IPS-20b (cell line): Measurements from ENCODE around the gene ZNF536.
A peak's percentile ranks its signal among the peaks of the same experiment; 100 is the strongest.

Source experiments
- H3K27ac ChIP-seq: one replicate; pipeline ENCODE4 v1.5.1; 2013; ENCODE audit warnings: low read length
- H3K27me3 ChIP-seq: 2 replicates; pipeline ENCODE4 v1.6.1; 2013; ENCODE audit warnings: mild to moderate bottlenecking, low read length, inconsistent platforms; ENCODE audit not compliant: insufficient read depth
- H3K36me3 ChIP-seq: 2 replicates; pipeline ENCODE4 v1.6.1; 2013; ENCODE audit warnings: low read depth, mild to moderate bottlenecking, inconsistent platforms, low read length, moderate library complexity; ENCODE audit not compliant: insufficient read depth
- H3K4me1 ChIP-seq: 2 replicates; pipeline ENCODE4 v1.6.1; 2013; ENCODE audit warnings: mild to moderate bottlenecking, control low read depth, inconsistent platforms, low read length, moderate library complexity; ENCODE audit not compliant: insufficient read depth
- H3K4me3 ChIP-seq: 2 replicates; pipeline ENCODE4 v1.5.1; 2013; ENCODE audit warnings: mild to moderate bottlenecking, low read length, inconsistent platforms
- H3K9ac ChIP-seq: 2 replicates; pipeline ENCODE4 v1.6.1; 2013; ENCODE audit warnings: low read depth, mild to moderate bottlenecking, inconsistent platforms, low read length, moderate library complexity
- H3K9me3 ChIP-seq: 2 replicates; pipeline ENCODE4 v1.6.1; 2013; ENCODE audit warnings: mild to moderate bottlenecking, low read depth, low read length, inconsistent platforms; ENCODE audit not compliant: insufficient read depth

The ZNF536 gene

DNA sequence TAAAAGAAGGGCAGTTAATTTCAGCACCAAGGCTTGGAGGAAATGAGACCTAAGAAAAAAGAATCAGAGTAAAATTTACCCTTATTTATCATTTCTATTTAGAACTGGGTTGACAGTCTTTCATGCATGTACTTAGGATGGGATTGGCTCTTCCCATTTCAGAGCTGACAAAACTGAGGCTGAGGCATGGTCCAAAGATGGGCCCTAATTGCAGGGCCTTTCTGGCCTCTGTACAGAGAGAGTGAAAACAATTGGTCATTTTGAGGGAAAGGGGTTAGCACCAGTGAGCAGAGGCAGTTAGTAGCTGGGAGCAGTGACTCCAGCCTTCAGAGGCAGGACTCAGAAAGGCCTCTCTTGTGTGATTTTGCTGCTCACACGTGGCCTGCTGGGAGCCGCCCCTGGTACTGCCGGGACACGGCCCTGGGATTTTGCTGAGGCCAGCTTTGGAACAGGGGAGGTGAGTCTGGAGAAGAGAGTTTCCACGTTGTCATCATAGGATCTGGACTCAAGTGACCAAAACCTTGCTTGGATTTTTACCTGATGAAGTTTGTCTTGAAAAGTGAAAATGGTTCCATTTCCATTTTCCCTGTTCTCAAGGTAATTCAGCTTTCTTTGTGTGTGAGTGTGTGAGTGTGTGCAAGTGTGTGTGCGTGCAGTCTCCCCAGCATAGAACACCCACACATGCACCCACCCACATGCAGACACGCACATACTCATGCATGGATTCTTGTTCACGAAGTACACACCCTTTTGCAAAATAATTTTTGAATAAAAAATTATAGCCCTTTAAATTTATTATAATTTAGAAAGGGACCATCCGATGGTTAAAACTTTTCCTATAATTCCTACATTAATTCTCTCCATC is at the start of gene ZNF536:
TSS of gene ZNF536 (plus strand) at position 425 of the 865 bp plus-strand sequence. CDS start 71,179 bp downstream, outside the sequence.
- Histone ChIP-seq H3K9ac (peak within 1 kb of the TSS; percentile 43; the same call in 1 of the 2 replicates), H3K4me1 (peaks cover 14% of the 10 kb centered on the region; the same call in 1 of the 2 replicates), H3K27me3 (peaks cover 64% of the 10 kb centered on the region), H3K27ac (peak within 1 kb of the TSS; percentile 43), H3K36me3 (no peaks in the 10 kb centered on the region), H3K9me3 (no peaks in the 10 kb centered on the region), H3K4me3 (peak within 1 kb of the TSS; percentile 63; the same call in 1 of the 2 replicates)

DNA sequence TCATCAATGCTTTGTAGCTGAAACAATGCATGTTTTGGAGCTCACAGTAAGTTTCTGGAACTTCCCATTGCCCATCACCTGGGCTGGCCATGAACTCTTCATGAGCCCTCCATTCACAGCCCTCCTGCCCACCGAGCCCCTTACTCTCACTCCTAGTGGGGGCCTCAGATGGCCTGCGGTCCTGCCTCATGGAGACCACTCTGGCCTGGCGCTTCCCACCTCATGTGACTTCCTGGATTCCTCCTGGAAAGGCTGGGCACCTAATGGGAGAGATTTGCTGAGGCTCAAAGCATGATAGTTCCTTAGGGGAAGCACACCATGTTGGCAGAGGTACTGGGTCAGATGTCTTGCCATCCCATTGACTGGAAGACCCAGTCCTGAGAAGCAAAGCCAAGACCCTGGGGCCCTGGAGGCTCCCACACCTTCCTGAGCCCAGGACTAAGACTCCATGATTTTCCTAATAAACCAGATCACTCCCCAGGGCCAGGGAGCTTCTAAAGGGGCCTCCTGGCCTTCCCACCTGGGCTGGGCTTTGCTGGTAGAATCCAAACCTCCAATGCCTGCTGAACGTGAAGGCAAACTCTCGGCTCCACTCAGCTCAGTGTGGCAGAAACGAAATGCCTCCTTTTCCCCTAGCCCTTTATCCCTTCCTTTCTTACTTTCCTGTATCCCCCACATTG is 49.4 kb upstream of the ZNF536 start:
- Histone ChIP-seq H3K9ac (no peak overlapping the region), H3K36me3 (no peaks in the 10 kb centered on the region), H3K27ac (no peak overlapping the region), H3K4me3 (no peak overlapping the region), H3K9me3 (no peaks in the 10 kb centered on the region), H3K4me1 (no peaks in the 10 kb centered on the region), H3K27me3 (no peaks in the 10 kb centered on the region)

DNA sequence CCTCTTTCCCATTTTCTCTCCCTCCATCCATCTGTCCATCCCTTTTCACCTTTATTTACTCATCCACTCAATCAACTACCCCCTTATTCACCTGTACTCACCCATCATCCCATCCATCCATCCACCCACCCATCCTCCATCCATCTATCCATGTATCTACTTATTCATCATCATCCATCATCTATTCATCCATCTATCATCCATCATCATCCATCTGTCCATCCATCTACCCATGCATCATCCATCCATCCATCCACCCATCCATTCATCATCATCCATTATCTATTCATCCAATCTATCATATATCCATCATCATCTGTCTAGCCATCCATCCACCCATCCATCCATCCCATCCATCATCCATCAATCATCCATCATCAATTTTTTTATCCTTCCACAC is 48.3 kb upstream of the ZNF536 start:
- Histone ChIP-seq H3K9me3 (no peaks in the 10 kb centered on the region), H3K4me1 (no peaks in the 10 kb centered on the region)

DNA sequence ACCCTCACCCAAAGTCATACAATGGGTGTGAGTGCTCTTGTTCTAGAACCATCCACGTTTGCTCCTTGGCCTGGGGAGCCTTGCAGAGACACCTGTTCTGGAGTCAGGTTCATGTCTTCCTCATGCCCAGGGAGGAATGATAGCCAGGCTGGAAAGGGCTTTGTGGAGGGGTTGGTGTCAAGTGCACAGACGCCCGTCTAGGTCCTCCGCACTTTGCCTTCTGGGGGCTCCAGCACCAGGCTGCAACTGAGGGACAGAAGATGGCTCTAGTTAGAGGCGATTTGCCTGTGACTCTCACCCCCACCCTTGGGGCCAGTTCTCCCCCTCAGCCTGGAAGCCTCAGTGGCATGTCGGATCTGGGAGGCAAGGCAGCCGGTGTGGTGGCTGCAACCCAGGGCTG is 47.2 kb upstream of the ZNF536 start:
- no peak overlapping the region for H3K9ac ChIP-seq
- H3K4me3 ChIP-seq: no peak overlapping the region
- no peaks in the 10 kb centered on the region for H3K36me3 ChIP-seq
- no peaks in the 10 kb centered on the region for H3K4me1 ChIP-seq
- H3K27ac ChIP-seq: no peak overlapping the region
- H3K27me3 ChIP-seq: no peaks in the 10 kb centered on the region
- no peaks in the 10 kb centered on the region for H3K9me3 ChIP-seq

More for the DNA sequence above, 48.3 kb upstream of the ZNF536 start:
- Histone ChIP-seq H3K36me3 (no peaks in the 10 kb centered on the region), H3K4me3 (no peak overlapping the region), H3K9ac (no peak overlapping the region), H3K27ac (no peak overlapping the region), H3K27me3 (no peaks in the 10 kb centered on the region)

DNA sequence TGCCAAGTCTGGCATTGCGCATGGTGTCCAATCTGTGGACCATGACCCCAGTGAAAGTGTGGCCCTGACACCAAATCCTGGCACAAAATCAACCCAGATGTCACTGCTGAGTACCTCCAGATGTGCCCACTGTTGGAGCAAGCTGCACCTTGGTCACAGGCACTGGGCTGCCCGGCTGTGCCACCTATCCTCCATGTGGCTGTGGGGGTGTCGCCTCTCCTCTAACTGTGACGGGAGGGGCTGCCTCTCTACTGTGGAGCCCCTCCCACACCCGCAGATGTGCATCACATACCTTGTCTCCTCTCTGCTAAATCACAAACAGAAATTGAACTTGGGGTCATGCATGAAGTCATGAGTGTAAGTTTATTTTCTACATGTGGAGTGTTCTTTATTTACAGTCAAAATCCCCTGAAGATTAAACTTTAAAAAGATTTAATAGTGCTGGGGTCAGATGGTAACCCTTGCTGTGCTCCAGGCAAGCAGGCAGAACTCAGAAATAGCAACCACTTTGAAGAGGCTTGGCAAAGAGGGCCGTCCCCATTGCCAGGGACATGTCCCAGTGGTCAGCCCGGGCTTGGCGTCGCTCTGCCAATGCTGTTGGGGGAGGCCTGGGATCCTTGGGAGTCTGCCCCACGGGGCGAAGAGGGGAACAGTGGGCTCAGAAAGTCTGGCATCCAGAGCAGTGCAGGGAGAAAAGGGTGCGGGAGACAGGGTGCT is 46.4 kb upstream of the ZNF536 start:
- H3K9ac ChIP-seq: no peak overlapping the region
- H3K4me1 ChIP-seq: no peaks in the 10 kb centered on the region
- H3K36me3 ChIP-seq: no peaks in the 10 kb centered on the region
- no peak overlapping the region for H3K27ac ChIP-seq
- H3K27me3 ChIP-seq: no peaks in the 10 kb centered on the region
- no peak overlapping the region for H3K4me3 ChIP-seq
- H3K9me3 ChIP-seq: no peaks in the 10 kb centered on the region

DNA sequence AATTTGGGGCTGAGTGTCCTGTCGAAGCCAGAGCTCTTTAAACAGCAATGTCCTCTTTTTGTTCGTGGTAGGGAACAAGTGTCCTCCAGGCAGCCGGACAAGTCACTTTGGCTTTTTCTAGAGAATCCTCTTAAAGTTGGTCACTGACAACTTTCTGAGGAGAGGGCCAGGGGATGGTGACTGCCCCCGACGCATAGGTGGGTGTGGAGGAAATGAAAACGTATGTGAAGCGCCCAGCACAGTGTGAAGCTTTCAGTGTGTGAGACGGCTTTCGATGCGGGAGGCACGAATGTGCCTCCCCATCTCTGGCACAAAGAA is 45.8 kb upstream of the ZNF536 start:
- Histone ChIP-seq H3K4me3 (no peak overlapping the region), H3K4me1 (no peaks in the 10 kb centered on the region), H3K27ac (no peak overlapping the region), H3K9me3 (no peaks in the 10 kb centered on the region), H3K36me3 (no peaks in the 10 kb centered on the region), H3K9ac (no peak overlapping the region), H3K27me3 (no peaks in the 10 kb centered on the region)

DNA sequence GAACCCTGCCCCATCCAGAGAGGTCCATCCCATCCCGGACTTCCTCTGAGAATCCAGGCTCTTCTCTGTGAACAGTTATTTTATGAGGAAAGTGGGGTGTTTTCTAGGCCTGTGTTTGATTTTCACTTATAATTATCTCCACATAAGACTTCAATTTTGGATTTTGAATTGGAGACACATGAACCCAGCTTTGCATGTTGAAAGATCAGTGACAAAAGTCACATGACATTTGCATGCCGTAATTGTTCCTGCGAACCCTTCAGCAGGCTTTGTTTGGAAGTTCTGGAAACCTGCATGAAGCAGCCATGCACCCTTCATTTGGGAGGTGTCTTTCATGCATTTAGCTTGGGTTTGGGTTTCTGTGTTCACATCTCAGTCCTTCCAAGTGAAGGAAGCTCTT is 44.9 kb upstream of the ZNF536 start:
- H3K9ac ChIP-seq: no peak overlapping the region
- H3K27ac ChIP-seq: no peak overlapping the region
- H3K4me1 ChIP-seq: no peaks in the 10 kb centered on the region
- H3K36me3 ChIP-seq: no peaks in the 10 kb centered on the region
- H3K9me3 ChIP-seq: no peaks in the 10 kb centered on the region
- H3K27me3 ChIP-seq: no peaks in the 10 kb centered on the region
- H3K4me3 ChIP-seq: no peak overlapping the region

DNA sequence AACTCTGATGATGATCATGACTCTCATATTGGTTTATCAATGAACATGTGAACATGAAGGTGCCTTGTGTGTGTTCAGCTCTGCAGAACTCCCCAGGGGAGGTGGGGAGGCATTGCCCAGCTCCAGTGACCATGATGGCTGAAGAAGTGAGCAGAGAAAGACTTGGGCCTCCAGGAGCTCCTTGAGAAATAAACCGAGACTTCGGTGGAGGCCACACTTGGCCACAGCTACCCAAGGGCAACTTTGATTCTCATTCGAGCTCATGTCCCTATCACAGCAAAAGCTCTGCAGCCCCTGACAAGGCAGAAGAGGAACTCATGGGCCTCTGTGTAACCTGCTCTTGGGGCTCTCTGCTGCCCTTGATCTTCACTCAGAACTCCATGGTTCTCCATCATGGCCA is 44.1 kb upstream of the ZNF536 start:
- Histone ChIP-seq H3K4me1 (no peaks in the 10 kb centered on the region), H3K36me3 (no peaks in the 10 kb centered on the region), H3K27ac (no peak overlapping the region), H3K4me3 (no peak overlapping the region), H3K9ac (no peak overlapping the region), H3K27me3 (no peaks in the 10 kb centered on the region), H3K9me3 (no peaks in the 10 kb centered on the region)

DNA sequence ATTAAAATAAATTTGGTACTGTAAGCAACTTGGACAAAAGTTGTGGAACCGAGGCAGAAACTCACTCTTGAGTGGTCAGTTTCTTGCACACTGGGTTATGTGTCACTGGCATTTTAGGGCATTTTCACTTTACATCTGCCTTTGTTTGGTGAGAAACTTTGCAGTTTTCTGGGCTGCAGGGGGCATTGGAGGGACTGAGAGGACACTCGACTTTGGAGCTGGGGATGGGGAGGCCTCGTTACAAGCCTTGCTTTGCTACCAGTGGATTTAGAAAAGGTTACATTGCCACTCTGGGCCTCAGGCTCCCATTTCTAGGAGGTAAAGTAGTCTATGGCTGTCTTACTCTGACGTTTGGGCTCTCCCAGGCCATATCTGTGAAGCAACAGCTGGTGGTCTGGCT is 41.9 kb upstream of the ZNF536 start:
- H3K36me3 ChIP-seq: no peaks in the 10 kb centered on the region
- no peaks in the 10 kb centered on the region; the same call in 1 of the 2 replicates for H3K27me3 ChIP-seq
- H3K27ac ChIP-seq: no peak overlapping the region
- no peaks in the 10 kb centered on the region for H3K4me1 ChIP-seq
- H3K4me3 ChIP-seq: no peak overlapping the region
- H3K9me3 ChIP-seq: no peaks in the 10 kb centered on the region
- no peak overlapping the region for H3K9ac ChIP-seq

DNA sequence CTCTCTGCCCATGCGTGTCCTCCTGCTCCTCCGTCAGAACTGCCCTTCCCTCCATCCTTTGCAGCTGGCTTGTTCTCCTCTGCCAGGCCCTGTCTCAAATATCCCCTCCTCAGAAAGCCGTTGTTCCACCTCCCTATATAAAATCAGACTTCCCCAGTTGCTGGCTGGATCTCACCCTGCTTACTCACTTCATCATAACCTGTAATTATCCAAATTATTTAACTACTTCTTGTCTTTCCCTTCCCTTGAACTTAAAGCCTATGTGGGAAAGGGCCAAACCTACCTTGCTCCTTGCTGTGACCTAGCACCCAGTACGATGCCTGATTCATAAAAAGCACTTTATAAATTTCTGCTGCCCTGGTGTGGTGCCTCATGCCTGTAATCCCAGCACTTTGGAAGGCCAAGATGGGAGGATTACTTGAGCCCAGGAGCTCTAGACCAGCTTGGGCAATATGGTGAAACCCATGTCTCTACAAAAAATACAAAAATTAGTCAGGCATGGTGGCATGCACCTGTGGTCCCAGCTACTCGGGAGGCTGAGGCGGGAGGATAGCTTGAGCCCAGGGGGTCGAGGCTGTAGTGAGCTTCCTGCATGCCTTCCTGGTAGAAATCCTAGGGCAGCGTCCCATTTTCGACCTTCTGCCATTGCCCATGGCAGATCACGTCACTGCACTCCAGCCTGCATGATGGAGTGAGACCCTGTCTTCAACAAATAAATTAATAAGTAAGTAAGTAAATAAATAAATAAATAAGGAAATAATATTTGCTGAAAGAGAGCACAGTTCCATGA is 39.5 kb upstream of the ZNF536 start:
- H3K9me3 ChIP-seq: no peaks in the 10 kb centered on the region
- no peaks in the 10 kb centered on the region for H3K4me1 ChIP-seq
- H3K36me3 ChIP-seq: no peaks in the 10 kb centered on the region
- H3K27ac ChIP-seq: no peak overlapping the region
- H3K27me3 ChIP-seq: no peaks in the 10 kb centered on the region; the same call in 1 of the 2 replicates
- H3K4me3 ChIP-seq: no peak overlapping the region
- H3K9ac ChIP-seq: no peak overlapping the region
